Measurements from ENCODE around the gene ZNF423.

ZNF423 gene

DNA sequence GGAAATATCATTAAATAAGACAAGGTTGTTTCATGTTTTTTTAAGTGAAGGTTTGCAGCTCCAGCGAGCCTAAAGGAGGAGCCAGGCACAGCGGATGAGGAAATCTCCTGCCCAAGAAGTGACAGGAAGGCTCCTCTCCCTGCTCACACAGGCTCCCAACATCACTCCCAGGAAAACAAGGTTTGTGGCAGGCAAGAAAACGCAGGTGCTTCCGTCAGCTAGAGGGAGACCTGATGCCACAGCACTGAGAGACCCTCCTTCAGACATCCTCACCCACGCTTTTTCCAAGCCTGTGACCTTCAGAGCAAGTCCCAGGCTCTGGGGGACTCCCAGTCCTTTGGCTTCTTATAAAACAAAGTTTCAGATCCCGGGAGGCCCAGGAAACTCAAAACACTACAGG is 89.7 kb downstream of the ZNF423 start:
- TF ChIP-seq, protein P1, sequence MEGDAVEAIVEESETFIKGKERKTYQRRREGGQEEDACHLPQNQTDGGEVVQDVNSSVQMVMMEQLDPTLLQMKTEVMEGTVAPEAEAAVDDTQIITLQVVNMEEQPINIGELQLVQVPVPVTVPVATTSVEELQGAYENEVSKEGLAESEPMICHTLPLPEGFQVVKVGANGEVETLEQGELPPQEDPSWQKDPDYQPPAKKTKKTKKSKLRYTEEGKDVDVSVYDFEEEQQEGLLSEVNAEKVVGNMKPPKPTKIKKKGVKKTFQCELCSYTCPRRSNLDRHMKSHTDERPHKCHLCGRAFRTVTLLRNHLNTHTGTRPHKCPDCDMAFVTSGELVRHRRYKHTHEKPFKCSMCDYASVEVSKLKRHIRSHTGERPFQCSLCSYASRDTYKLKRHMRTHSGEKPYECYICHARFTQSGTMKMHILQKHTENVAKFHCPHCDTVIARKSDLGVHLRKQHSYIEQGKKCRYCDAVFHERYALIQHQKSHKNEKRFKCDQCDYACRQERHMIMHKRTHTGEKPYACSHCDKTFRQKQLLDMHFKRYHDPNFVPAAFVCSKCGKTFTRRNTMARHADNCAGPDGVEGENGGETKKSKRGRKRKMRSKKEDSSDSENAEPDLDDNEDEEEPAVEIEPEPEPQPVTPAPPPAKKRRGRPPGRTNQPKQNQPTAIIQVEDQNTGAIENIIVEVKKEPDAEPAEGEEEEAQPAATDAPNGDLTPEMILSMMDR (IDR thresholded peaks at IDR 0.05): no peak
- Histone ChIP-seq H3K27ac (no peak overlapping the region), H3K4me3 (no peak overlapping the region)
- DNase-seq (ENCODE audit: low spot score): no peak

DNA sequence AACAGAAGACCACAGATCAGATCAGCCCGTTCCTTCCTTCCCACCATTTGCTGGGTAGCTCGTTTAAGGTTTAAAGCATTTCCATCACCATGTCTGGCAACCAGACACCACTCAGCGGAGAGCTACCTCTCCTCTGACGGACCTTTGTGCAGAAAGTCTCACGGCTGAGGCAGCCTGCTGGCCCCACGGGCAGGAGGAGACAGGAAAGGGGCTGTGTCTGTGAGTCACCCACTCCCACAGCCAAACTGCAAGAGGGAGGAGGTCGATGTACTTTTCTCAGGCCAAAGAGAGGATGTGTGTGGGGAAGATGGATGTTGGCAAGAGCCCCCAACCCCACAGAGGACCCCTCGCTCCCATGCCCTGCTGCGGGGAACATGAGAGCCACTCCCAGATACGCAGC is 92.1 kb downstream of the ZNF423 start:
- no peak overlapping the region for H3K4me3 ChIP-seq
- no peak for DNase-seq (ENCODE audit: low spot score)
- TF ChIP-seq, protein P1 (IDR thresholded peaks at IDR 0.05): no peak
- no peak overlapping the region for H3K27ac ChIP-seq

DNA sequence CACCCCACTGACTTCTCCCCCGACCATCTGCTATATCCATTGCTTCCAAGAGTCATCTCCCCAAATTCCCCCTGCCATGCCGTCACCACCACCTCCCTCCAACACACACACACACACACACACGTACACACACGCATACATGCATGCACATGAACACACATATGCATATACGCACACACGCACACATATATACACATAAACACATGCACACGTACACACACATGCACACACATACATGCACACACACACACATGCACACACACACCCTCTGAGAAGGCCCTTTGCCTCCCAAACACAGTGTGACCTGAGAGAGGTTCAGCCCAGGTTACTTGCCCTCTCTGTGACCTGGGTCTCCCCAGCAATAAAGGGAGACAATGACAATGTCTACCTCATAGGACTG is 95.1 kb downstream of the ZNF423 start:
- Histone ChIP-seq H3K4me3 (no peak overlapping the region), H3K27ac (no peak overlapping the region)
- DNase-seq (ENCODE audit: low spot score): no peak
- TF ChIP-seq, protein P1 (IDR thresholded peaks at IDR 0.05): no peak

DNA sequence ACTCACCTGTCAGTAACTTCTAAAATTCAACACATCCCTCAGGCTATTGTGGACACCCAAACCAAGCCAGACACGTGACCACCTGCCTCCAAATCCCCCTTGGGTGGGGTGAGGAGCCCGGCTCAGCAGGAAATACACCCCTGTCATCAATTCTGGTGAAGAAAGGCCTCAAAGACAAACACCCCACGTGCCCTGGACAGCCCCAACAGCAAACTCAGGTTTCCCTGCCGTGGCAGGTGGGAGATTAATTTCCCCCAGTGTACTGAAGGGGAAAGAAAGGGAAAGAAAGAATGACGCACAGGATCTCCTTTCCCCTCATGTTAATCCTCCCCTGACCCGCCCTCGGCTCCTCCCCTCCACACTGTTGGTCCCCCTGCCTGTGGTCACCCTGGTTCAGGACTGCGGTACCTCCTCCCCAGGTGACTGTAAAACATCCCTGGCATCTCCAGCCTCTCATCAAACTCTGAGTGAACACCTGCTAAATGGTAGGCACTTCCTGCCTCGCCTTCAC is 98.3 kb downstream of the ZNF423 start:
- no peak overlapping the region for H3K4me3 ChIP-seq
- no peak overlapping the region for H3K27ac ChIP-seq
- TF ChIP-seq, protein P1 (IDR thresholded peaks at IDR 0.05): no peak
- no peak for DNase-seq (ENCODE audit: low spot score)

DNA sequence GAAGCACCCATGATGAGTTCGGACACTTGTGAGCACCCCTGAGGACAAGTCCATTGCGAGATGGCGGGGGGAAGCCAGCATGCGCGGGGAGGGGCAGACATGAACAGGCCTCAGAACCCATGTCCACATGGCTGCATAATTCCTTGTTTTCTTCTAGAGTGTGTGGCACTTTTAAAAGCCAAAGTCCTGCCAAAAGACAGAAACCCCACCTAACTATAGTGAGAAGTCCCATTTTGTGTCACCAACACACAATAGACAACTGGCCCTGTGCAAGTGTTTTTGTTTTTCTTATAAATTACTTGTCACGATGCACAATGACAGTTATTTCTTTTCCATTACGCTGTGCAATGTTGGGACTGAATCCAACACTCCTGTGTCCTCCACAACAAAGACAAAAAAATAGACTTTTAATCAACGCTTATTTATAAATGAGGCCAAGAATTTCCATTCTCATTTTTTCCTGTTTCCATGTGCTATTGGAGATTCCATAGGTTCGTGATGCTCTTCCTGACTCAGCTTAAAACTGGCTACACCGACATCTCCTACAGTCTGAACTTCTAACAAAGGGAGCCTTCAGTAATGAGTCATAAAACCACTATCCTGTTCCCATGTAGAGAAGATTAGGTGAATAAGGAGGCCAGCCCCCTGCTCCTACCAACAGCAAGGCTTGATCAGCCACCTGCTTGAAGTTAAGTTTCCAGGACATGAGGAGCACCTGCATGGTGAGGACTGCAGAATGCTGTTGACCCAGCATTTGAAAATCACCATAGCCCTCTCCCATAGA is 98.9 kb downstream of the ZNF423 start:
- Histone ChIP-seq H3K27ac (peak overlapping the region in 1 of 2 donors; percentile 16), H3K4me3 (no peak overlapping the region)
- DNase-seq (ENCODE audit: low spot score): no peak
- TF ChIP-seq, protein P1 (IDR thresholded peaks at IDR 0.05): no peak

DNA sequence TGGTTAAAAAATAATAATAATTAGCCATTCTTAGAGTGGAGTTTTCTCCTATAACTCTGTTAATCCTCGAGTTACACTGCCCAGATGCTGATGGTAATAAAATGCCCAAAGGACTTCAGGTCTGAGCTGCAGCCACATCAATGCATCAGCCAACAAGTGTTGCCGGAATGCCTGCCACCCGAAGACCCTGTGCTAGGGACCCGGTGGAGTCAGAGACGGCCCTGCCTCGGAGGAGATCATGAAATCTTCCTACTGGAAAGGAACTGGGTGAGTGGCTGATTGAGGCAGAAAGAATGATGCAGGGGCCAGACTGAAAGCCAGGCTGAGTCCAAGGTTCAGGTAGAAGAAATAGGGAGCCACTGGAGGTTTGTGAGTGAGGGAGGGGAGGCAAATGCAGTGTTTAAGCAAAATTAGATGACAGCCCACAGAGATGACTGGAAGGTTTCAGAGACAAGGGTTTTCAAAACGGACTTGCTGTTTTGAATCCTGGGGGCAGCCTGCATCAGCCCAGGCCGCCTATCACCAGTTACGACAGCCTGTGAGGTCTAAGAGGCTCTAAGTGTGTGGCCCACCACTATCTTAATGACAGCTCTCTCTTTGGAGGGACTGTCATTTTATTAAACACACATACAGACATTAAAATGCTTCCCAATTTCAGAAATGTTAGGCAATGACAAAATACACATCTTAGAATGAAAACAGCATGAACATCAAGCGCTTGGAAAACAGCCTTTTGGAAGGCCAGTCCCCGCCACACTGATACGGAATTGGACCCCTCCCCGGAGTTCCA is 100.0 kb downstream of the ZNF423 start:
- TF ChIP-seq, protein P1 (IDR thresholded peaks at IDR 0.05): no peak
- no peak for DNase-seq (ENCODE audit: low spot score)
- no peak overlapping the region for H3K4me3 ChIP-seq
- no peak overlapping the region for H3K27ac ChIP-seq
